Activated CD8-positive, alpha-beta T cell treated with anti-CD3 and anti-CD28 coated beads for 36 hours (primary cell): ENCODE results near the gene CITED1. TPM values are rescaled to one million over a fixed set of nuclear protein-coding genes. Genes with fewer than 3 reads are reported as not detected.

Experiments
- ATAC-seq: fragments of 200-7000 bp; cut with Tn5 transposase; one replicate; pipeline ENCODE4 v1.10.0; 2021; ENCODE audit warnings: mild to moderate bottlenecking, moderate library complexity
- CTCF ChIA-PET: fragments of 350-600 bp; sonication (Branson Sonifier 250); formaldehyde crosslinking; loops from one replicate; lab custom pipeline; 2021; ENCODE audit warnings: antibody characterized with exemption; lab: Charles Lee
- POLR2A ChIA-PET: fragments of 350-600 bp; sonication (Branson Sonifier 250); formaldehyde crosslinking; loops from one replicate; lab custom pipeline; 2021; ENCODE audit warnings: antibody characterized with exemption; lab: Charles Lee
- DNase-seq: peaks from one replicate; pipeline ENCODE4 v3.0.0-alpha.2; 2020
- H3K27ac Mint-ChIP-seq: one replicate; pipeline ENCODE4 v1.8.0; 2021; ENCODE audit warnings: mild to moderate bottlenecking, mixed read lengths
- H3K27me3 Mint-ChIP-seq: one replicate; pipeline ENCODE4 v1.8.0; 2021; ENCODE audit warnings: mixed read lengths
- H3K36me3 Mint-ChIP-seq: one replicate; pipeline ENCODE4 v1.8.0; 2021; ENCODE audit warnings: low read depth, mixed read lengths
- H3K4me1 Mint-ChIP-seq: one replicate; pipeline ENCODE4 v1.8.0; 2021; ENCODE audit warnings: low read depth, mixed read lengths
- H3K4me3 Mint-ChIP-seq: one replicate; pipeline ENCODE4 v1.8.0; 2021; ENCODE audit warnings: mild to moderate bottlenecking, moderate library complexity, mixed read lengths
- H3K9me3 Mint-ChIP-seq: one replicate; pipeline ENCODE4 v1.8.0; 2021; ENCODE audit warnings: mixed read lengths
- intact Hi-C: fragments of 100-400 bp; cut with micrococcal nuclease; formaldehyde crosslinking; loops from one replicate; pipeline ENCODE4 v1.10.0; 2022
- total RNA-seq, 2 experiments: library from RNA; stranded (reverse); gene quantifications; one replicate each; pipeline ENCODE4 v1.2.3, GENCODE V29; 2021
- TF ChIP-seq, protein P1 (sequence below): fragments of 200-600 bp; IDR thresholded peaks from one replicate; pipeline ENCODE4 v1.8.0; 2022; ENCODE audit warnings: antibody characterized with exemption, mild to moderate bottlenecking

CITED1 gene
- total RNA-seq, 2 experiments from 2014 or later: not detected

DNA sequence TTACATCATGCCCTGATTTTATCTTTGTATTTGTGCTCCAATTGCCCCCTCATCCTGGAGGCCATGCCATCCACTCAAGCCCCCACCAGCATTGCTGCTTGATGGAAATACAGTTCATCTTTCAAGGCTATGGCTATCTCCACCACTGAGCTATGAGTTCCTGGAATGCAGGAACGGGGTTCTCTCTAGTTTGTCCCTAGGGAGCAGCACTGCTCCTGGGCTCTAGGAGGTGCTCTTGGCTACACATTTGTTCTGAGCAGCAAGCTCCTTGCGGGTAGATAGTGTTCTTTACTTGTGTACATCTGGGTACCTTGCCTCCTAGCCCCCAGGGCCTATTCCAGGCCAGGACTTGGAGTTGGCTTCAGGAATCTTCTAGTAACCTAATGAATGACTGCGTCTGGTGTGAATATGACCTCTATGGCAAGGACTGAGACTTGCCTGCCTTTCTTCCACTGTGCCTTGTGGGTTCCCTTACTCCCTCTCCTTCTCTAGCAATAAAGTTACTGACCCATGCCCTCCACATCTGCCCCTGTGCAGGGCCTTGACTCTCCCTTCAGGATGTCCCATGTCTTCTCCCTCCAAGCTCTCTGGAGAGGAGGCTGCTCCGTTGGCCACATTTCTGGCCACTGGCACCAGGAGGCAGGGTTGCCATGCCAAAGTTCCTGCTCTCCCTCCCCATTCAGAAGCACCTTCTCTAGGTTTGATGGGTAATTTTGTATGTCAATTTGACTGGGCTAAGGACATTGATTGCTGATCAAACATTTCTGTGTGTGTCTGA is 7.6 kb downstream of the CITED1 start:
- Mint-ChIP-seq H3K27ac (no peak overlapping the region), H3K36me3 (no peaks in the 10 kb centered on the region), H3K27me3 (peaks cover 35% of the 10 kb centered on the region), H3K4me1 (no peaks in the 10 kb centered on the region), H3K9me3 (no peaks in the 10 kb centered on the region), H3K4me3 (no peak overlapping the region)
- TF ChIP-seq, protein P1, sequence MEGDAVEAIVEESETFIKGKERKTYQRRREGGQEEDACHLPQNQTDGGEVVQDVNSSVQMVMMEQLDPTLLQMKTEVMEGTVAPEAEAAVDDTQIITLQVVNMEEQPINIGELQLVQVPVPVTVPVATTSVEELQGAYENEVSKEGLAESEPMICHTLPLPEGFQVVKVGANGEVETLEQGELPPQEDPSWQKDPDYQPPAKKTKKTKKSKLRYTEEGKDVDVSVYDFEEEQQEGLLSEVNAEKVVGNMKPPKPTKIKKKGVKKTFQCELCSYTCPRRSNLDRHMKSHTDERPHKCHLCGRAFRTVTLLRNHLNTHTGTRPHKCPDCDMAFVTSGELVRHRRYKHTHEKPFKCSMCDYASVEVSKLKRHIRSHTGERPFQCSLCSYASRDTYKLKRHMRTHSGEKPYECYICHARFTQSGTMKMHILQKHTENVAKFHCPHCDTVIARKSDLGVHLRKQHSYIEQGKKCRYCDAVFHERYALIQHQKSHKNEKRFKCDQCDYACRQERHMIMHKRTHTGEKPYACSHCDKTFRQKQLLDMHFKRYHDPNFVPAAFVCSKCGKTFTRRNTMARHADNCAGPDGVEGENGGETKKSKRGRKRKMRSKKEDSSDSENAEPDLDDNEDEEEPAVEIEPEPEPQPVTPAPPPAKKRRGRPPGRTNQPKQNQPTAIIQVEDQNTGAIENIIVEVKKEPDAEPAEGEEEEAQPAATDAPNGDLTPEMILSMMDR: no peak
- ATAC-seq: no peak
- intact Hi-C loops: no loop called here
- ChIA-PET POLR2A (no interaction called here), CTCF (interaction anchor here (1.1 kb wide), 1 partner anchor 18 kb away, joined by 3 read pairs; no protein-coding TSS in a partner anchor)
- peak; percentile 14 for DNase-seq

GRCh38 chrX:72296991-72297390 is 8.7 kb downstream of the CITED1 start:
- no peaks in the 10 kb centered on the region for H3K36me3 Mint-ChIP-seq

DNA sequence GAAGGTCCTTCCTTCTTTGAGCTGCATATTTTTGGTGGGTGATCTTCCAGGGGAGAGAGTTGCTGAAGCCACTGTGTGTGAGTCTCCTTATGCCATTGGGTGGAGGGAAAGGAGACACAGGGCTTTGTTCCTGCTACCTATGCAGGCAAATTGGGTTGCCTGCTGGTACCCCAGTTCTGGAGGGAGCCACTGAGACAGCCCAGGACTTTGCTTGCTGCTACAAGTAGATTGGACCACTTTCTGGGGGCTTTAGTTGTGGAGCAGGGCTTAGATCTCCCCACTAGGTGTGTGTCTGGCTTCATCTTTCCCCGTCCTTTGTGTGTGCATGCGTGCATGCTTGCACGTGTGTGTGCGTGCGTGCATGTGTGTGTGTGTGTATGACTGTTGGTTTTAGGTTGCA is 10.0 kb downstream of the CITED1 start:
- intact Hi-C loops: no loop called here
- Mint-ChIP-seq H3K4me1 (no peaks in the 10 kb centered on the region), H3K4me3 (no peak overlapping the region), H3K27me3 (peaks cover 22% of the 10 kb centered on the region), H3K27ac (no peak overlapping the region), H3K36me3 (no peaks in the 10 kb centered on the region), H3K9me3 (no peaks in the 10 kb centered on the region)
- POLR2A ChIA-PET: no interaction called here
- no peak for DNase-seq
- ATAC-seq: no peak
- CTCF ChIA-PET: no interaction called here
- TF ChIP-seq, protein P1: no peak

More at GRCh38 chrX:72296991-72297390, 8.7 kb downstream of the CITED1 start:
- Mint-ChIP-seq H3K4me3 (no peak overlapping the region), H3K9me3 (no peaks in the 10 kb centered on the region), H3K27me3 (peaks cover 26% of the 10 kb centered on the region), H3K4me1 (no peaks in the 10 kb centered on the region), H3K27ac (no peak overlapping the region)
- TF ChIP-seq, protein P1: no peak
- POLR2A ChIA-PET: no interaction called here
- DNase-seq: no peak
- CTCF ChIA-PET: no interaction called here
- no peak for ATAC-seq
- intact Hi-C loops: no loop called here

- H3K4me1 Mint-ChIP-seq: no peaks in the 10 kb centered on the region
- no peak overlapping the region for H3K4me3 Mint-ChIP-seq
- no peaks in the 10 kb centered on the region for H3K36me3 Mint-ChIP-seq
- DNase-seq (no peak), ATAC-seq (no peak)
- intact Hi-C loops: no loop called here
- peaks cover 17% of the 10 kb centered on the region for H3K27me3 Mint-ChIP-seq
- no peak overlapping the region for H3K27ac Mint-ChIP-seq
- CTCF ChIA-PET: no interaction called here
- POLR2A ChIA-PET: no interaction called here
- no peaks in the 10 kb centered on the region for H3K9me3 Mint-ChIP-seq
- TF ChIP-seq, protein P1: no peak
Observed at GRCh38 chrX:72294497-72294896, 11.2 kb downstream of the CITED1 start.

DNA sequence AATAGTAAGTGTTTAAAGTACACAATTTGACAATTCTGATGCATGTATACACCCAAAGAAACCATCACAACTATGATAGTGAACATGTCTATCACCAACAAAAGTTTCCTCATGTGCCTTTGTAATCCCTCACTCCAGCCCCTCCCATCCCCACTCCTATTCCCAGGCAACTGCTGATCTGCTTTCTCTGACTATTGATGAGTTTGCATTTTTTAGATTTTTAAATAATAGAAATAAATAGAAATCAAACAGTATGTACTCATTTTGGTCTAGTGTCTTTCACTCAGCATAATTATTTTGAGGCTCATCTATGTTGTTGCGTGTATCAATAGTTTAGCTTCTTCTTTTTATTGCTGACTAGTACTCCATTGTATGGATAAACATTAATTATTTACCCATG is 23.4 kb downstream of the CITED1 start:
- ATAC-seq: no peak
- ChIA-PET POLR2A (no interaction called here), CTCF (interaction anchor here (1.3 kb wide), 1 partner anchor 37 kb away, joined by 5 read pairs; no protein-coding TSS in a partner anchor)
- Mint-ChIP-seq H3K4me3 (no peak overlapping the region), H3K27ac (no peak overlapping the region), H3K4me1 (peaks cover 2% of the 10 kb centered on the region), H3K27me3 (peaks cover 3% of the 10 kb centered on the region), H3K36me3 (no peaks in the 10 kb centered on the region), H3K9me3 (no peaks in the 10 kb centered on the region)
- DNase-seq: no peak
- TF ChIP-seq, protein P1: no peak
- intact Hi-C loops: no loop called here
